ENCODE measurements around the gene RCAN2.

DNA sequence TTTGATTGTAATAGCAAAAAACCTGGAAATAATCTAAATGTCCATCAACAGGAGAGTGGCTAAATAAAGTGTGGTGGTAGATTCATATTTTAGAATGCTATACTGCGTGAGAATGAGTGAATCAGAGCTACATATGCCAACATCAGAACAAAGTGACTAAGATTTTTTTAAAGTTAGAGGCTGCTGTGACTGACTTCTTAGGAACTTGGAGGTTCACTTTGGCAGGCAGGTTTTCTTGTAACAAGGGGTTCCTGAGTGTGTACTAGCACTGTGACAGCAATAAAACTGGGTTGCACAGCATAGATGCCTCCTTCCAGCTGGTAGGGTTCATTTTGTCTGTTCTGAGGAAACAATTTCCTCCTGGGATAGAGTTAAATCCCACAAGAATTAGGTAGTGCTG is 245.2 kb downstream of the RCAN2 start:
- TF ChIP-seq POLR2A (IDR thresholded peaks at IDR 0.05) = no peak
- TF ChIP-seq, protein P1, sequence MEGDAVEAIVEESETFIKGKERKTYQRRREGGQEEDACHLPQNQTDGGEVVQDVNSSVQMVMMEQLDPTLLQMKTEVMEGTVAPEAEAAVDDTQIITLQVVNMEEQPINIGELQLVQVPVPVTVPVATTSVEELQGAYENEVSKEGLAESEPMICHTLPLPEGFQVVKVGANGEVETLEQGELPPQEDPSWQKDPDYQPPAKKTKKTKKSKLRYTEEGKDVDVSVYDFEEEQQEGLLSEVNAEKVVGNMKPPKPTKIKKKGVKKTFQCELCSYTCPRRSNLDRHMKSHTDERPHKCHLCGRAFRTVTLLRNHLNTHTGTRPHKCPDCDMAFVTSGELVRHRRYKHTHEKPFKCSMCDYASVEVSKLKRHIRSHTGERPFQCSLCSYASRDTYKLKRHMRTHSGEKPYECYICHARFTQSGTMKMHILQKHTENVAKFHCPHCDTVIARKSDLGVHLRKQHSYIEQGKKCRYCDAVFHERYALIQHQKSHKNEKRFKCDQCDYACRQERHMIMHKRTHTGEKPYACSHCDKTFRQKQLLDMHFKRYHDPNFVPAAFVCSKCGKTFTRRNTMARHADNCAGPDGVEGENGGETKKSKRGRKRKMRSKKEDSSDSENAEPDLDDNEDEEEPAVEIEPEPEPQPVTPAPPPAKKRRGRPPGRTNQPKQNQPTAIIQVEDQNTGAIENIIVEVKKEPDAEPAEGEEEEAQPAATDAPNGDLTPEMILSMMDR (IDR thresholded peaks at IDR 0.05) = no peak
- no peak for TF ChIP-seq EP300 (IDR thresholded peaks at IDR 0.05)

Measured in ovary (tissue), 3 donors.